Measurements from ENCODE around the gene ALPI. TPM values are rescaled to one million over a fixed set of nuclear protein-coding genes. Genes with fewer than 3 reads are reported as not detected.

The ALPI gene
- total and polyA plus RNA-seq, 2 donors (not counting 1 experiment from before 2014, with no cell fraction given), result not detected

DNA sequence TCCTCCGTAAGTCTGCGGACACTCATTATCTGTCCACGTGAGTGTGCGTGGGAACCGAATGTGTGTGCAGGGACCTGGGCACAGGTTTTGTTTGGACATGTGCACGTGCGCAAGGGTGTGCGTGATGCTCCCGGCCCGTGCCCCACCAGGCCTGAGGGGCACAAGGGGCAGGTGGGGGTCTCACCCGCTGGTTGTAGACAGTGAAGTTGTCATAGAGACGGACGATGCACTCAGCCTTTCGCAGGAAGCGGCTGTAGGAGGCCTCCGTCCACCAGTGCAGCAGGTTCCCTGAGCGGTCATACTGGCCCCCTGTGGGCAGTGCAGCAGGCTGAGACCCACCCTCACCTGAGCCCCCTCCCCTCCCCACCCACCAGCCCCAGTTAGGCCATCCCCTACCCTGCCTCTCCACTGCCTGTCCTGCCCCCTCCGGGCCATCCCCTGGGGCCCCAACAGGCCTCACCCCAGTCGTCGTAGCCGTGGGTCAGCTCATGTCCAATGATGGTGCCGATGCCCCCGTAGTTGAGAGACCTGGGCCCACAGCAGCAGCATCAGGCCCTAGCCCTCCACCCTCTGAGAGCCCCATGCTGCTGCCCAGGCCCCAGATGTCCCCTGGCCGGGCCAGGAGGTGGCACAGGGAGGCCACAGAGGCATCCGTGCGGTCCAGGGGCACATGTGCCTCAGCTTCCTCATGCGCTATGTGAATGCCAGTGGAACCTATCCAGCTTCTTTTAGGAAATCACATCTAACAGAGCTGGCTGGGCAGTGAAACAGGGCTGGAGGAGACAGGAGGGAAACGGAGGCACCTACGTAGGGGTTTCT, 25.6 kb downstream of the ALPI start:
- Histone ChIP-seq H3K9ac (ENCODE audit: low read length) (no peak overlapping the region), H2AFZ (ENCODE audit: insufficient read depth, low read depth, low read length, poor library complexity, severe bottlenecking) (no peak overlapping the region), H4K20me1 (ENCODE audit: control insufficient read depth, insufficient read depth, low read length, poor library complexity, severe bottlenecking) (no peaks in the 10 kb centered on the region), H3K27me3 (replicated peaks in 1 of 4; ENCODE audit: control extremely low read depth in 1 of 4, control insufficient read depth in 3 of 4, insufficient read depth in 4 of 4, low read length in 3 of 4) (peaks cover 0 to 14% (median 0%) of the 10 kb centered on the region in 4 experiments), H3K9me3 (ENCODE audit: control extremely low read depth in 1 of 3, control insufficient read depth in 2 of 3, insufficient read depth in 1 of 3, low read length in 2 of 3) (no peaks in the 10 kb centered on the region), H3K27ac (ENCODE audit: low read length in 2 of 2) (no peak overlapping the region), H3K36me3 (replicated peaks in 1 of 2; ENCODE audit: control extremely low read depth in 1 of 2, control insufficient read depth in 1 of 2, extremely low read depth in 1 of 2, insufficient read depth in 2 of 2, low read length in 1 of 2) (no peaks in the 10 kb centered on the region), H3K79me2 (ENCODE audit: control insufficient read depth, insufficient read depth, low read length) (no peaks in the 10 kb centered on the region), H3K4me2 (replicated peaks; ENCODE audit: low read depth, low read length, poor library complexity, severe bottlenecking) (no peak overlapping the region), H3K4me3 (ENCODE audit: control extremely low read depth in 1 of 5, extremely low read depth in 1 of 5, insufficient read depth in 1 of 5, low read depth in 2 of 5, low read length in 4 of 5) (no peak overlapping the region), H3K4me1 (ENCODE audit: control insufficient read depth in 2 of 2, insufficient read depth in 2 of 2, low read length in 2 of 2) (peaks cover 0 to 6% of the 10 kb centered on the region in 2 donors)
- ChIA-PET CTCF (no interaction called here), POLR2A (no interaction called here)
- Mint-ChIP-seq H3K4me1 (peaks cover 5% of the 10 kb centered on the region), H3K27me3 (peaks cover 21% of the 10 kb centered on the region), H3K27ac (no peak overlapping the region), H3K4me3 (no peak overlapping the region), H3K9me3 (ENCODE audit: insufficient read depth) (no peaks in the 10 kb centered on the region)
- TF ChIP-seq, protein P1, sequence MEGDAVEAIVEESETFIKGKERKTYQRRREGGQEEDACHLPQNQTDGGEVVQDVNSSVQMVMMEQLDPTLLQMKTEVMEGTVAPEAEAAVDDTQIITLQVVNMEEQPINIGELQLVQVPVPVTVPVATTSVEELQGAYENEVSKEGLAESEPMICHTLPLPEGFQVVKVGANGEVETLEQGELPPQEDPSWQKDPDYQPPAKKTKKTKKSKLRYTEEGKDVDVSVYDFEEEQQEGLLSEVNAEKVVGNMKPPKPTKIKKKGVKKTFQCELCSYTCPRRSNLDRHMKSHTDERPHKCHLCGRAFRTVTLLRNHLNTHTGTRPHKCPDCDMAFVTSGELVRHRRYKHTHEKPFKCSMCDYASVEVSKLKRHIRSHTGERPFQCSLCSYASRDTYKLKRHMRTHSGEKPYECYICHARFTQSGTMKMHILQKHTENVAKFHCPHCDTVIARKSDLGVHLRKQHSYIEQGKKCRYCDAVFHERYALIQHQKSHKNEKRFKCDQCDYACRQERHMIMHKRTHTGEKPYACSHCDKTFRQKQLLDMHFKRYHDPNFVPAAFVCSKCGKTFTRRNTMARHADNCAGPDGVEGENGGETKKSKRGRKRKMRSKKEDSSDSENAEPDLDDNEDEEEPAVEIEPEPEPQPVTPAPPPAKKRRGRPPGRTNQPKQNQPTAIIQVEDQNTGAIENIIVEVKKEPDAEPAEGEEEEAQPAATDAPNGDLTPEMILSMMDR (IDR thresholded peaks at IDR 0.05), result no peak
- TF ChIP-seq EZH2 (IDR thresholded peaks at IDR 0.05; ENCODE audit: borderline replicate concordance, insufficient read depth, low read depth, low read length, poor library complexity, severe bottlenecking), result no peak
- intact Hi-C loops (cut with micrococcal nuclease), result no loop called here
- DNase-seq (no peak), ATAC-seq (ENCODE audit: low read depth) (no peak)
- 92% methylated on average over 24 of the region's 29 CpGs for WGBS (ENCODE audit: insufficient coverage)

Measured in B cell (primary cell).